Thymus (tissue), 11 donors: ENCODE data around the gene ZBTB37. TPM values are rescaled to one million over a fixed set of nuclear protein-coding genes. Genes with fewer than 3 reads are reported as not detected.
"Not testable (repeated sequence)": the region's sequence is repeated elsewhere in the genome, so short reads cannot be mapped to it uniquely, and the experiment has no call there.

Source experiments
- DNase-seq, 9 donors: peaks; one replicate each; pipeline ENCODE4 v3.0.0-alpha.2; 2013; ENCODE audit warnings: low spot score in 9 of 9, low read depth in 6 of 9, missing footprints in 1 of 9
- H3K27ac ChIP-seq, 2 donors: one replicate each; pipeline ENCODE4 v1.5.1; 2013; ENCODE audit warnings: control low read depth in 1 of 2, low read depth in 1 of 2, low read length in 1 of 2, mild to moderate bottlenecking in 1 of 2, moderate library complexity in 1 of 2
- H3K27me3 ChIP-seq, 2 donors: one replicate each; pipeline ENCODE4 v1.5.1; 2013; ENCODE audit warnings: low read length in 1 of 2; ENCODE audit not compliant: control insufficient read depth in 2 of 2, insufficient read depth in 1 of 2
- H3K36me3 ChIP-seq, 2 donors: one replicate each; pipeline ENCODE4 v1.5.1; 2013; ENCODE audit warnings: low read length in 1 of 2, mild to moderate bottlenecking in 1 of 2, moderate library complexity in 1 of 2; ENCODE audit not compliant: control insufficient read depth in 2 of 2, insufficient read depth in 2 of 2
- H3K4me1 ChIP-seq, 2 donors: one replicate each; pipeline ENCODE4 v1.5.1; 2013; ENCODE audit warnings: low read length in 2 of 2; ENCODE audit not compliant: control insufficient read depth in 2 of 2, insufficient read depth in 2 of 2
- H3K4me3 ChIP-seq, 2 donors: one replicate each; pipeline ENCODE4 v1.5.1; 2013; ENCODE audit warnings: low read length in 2 of 2, control low read depth in 1 of 2, mild to moderate bottlenecking in 1 of 2
- H3K9me3 ChIP-seq, 2 donors: one replicate each; pipeline ENCODE4 v1.5.1; 2013; ENCODE audit warnings: low read length in 1 of 2, mild to moderate bottlenecking in 1 of 2; ENCODE audit not compliant: control insufficient read depth in 2 of 2, insufficient read depth in 1 of 2
- WGBS: extraction: QIAGEN DNeasy Blood & Tissue Kit; methylation state at CpG from one replicate; pipeline ENCODE4 v1.1.7; 2013; 5-methylcytosine and 5-hydroxymethylcytosine counted together
- polyA plus RNA-seq: library from polyadenylated mRNA; stranded (reverse); fragments of 200-250 nt; gene quantifications from one replicate; pipeline ENCODE4 v1.2.3, GENCODE V29; 2013
- total RNA-seq: library from RNA; stranded (reverse); fragments of 120-200 nt; gene quantifications from one replicate; pipeline ENCODE4 v1.2.4, GENCODE V29; 2013
- donor health status: healthy.

The ZBTB37 gene
- total and polyA plus RNA-seq, 2 donors, result 4.1 to 4.7 TPM

DNA sequence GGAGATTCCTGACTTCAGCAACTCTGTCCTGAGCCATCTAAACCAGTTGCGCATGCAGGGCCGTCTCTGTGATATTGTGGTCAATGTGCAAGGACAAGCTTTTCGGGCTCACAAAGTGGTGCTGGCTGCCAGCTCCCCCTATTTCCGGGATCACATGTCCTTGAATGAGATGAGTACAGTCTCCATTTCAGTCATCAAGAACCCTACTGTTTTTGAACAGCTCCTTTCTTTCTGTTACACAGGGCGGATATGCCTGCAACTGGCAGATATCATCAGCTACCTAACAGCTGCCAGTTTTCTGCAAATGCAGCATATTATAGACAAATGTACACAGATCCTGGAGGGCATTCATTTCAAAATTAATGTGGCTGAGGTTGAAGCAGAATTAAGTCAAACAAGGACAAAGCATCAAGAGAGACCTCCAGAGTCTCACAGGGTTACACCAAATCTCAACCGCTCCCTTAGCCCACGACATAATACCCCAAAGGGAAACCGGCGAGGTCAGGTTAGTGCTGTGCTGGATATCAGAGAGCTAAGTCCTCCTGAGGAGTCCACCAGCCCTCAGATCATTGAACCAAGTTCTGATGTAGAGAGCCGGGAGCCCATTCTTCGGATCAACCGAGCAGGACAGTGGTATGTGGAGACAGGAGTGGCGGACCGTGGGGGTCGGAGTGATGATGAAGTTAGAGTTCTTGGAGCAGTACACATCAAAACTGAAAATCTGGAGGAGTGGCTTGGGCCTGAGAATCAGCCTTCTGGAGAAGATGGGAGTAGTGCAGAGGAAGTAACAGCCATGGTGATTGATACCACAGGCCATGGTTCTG, 2.3 kb downstream of the ZBTB37 start:
- Histone ChIP-seq H3K27me3 (no peaks in the 10 kb centered on the region), H3K4me3 (no peak overlapping the region), H3K27ac (peak overlapping the region; percentile 45 to 84), H3K4me1 (peaks cover 0 to 3% of the 10 kb centered on the region in 2 donors), H3K36me3 (peaks cover 8 to 29% of the 10 kb centered on the region in 2 donors), H3K9me3 (no peaks in the 10 kb centered on the region)
- 85% methylated on average over 15 of the region's 15 CpGs for WGBS
- peak in 2 of 9 donors; percentile 17 to 42 for DNase-seq

DNA sequence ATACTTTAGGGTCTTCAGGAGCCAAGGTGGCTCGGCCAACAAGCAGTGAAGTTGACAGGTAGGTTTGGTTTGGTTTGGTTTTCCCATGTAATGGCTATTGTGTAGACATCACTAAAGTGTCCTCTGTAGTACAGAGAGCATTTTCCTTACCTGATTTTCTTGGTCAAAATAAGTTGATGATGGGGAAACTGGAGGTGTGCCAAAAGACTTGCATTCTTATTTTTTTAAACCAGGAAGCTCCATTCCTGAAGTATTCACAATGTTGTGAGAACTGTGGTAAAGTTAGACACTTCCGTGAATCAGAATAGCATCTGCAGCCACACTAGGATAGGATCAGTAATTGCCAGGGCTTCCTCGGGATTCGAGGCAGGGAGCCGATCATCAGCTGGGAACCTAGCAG, 2.9 kb downstream of the ZBTB37 start:
- WGBS, result 92% methylated on average over 5 of the region's 5 CpGs
- peaks cover 0 to 3% of the 10 kb centered on the region in 2 donors for H3K4me1 ChIP-seq
- peak overlapping the region in 1 of 2 donors; percentile 84 for H3K27ac ChIP-seq

DNA sequence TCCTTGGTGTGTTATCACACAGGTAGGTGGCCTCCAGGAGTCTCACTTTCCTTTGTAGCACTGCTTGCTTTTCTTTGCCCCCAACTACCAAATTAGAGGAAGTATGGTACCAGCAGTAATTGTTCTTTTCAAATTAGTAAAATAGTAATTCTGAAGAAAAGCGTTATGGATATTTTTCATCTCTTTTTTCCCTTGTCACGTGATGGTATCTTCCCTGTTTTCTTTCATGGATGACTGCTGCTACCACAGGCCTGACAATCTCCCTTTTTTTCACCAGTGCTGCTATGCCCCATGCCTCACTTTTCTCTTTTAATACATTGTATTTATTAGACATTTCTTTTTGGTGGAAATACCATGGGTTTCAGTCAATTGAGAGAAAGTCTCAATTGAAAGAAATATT, 3.3 kb downstream of the ZBTB37 start:
- peaks cover 12 to 20% of the 10 kb centered on the region in 2 donors for H3K36me3 ChIP-seq
- 91% methylated on average over 2 of the region's 2 CpGs for WGBS
- H3K27ac ChIP-seq, result no peak overlapping the region
- H3K27me3 ChIP-seq, result no peaks in the 10 kb centered on the region
- H3K9me3 ChIP-seq, result no peaks in the 10 kb centered on the region
- no peak for DNase-seq
- H3K4me1 ChIP-seq, result peaks cover 0 to under 1% of the 10 kb centered on the region in 2 donors
- no peak overlapping the region for H3K4me3 ChIP-seq

More for the DNA sequence above, 2.9 kb downstream of the ZBTB37 start:
- no peaks in the 10 kb centered on the region for H3K27me3 ChIP-seq
- H3K9me3 ChIP-seq, result no peaks in the 10 kb centered on the region
- no peak overlapping the region for H3K4me3 ChIP-seq
- H3K36me3 ChIP-seq, result peaks cover 12 to 24% of the 10 kb centered on the region in 2 donors
- no peak for DNase-seq

DNA sequence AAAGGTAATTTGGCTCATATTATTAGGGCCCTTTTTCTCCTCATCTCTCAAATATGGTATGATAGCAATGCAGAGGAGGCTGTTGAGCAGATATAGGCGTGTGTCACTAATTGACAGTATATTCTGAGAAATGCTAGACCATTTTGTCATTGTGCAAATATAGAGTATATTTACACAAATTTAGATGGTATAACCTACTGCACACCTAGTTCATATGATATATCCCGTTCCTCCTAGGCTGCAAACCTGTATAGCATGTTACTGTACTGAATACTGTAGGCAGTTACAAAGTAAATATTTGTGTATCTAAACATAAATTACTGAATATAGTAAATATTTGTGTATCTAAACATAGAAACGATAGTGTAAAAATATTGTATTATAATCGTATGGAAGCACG, 8.6 kb downstream of the ZBTB37 start:
- peaks cover 5 to 9% of the 10 kb centered on the region in 2 donors for H3K36me3 ChIP-seq
- no peak overlapping the region for H3K4me3 ChIP-seq
- no peaks in the 10 kb centered on the region for H3K9me3 ChIP-seq
- WGBS, result 98% methylated on average over 5 of the region's 5 CpGs
- H3K27ac ChIP-seq, result no peak overlapping the region
- H3K27me3 ChIP-seq, result no peaks in the 10 kb centered on the region
- no peaks in the 10 kb centered on the region for H3K4me1 ChIP-seq
- DNase-seq, result no peak

DNA sequence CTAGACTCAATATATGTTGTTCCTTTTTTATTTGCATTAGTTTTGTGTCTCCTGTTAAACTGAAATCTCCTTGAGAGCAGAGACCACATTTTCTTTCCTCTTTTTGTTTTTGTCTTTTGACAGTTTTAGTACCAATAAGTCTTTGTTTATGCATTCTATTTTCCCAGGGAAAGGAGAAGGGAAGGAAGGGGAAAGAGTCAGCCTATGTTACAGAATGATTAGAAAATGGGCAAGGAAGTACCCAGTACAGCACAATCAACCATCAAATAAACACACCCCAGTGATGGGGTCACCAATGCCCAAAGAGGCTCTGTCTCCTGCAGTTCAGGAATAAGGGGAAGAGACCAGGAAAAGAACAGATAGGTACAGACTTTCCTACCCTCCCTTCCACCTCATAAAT, 10.1 kb downstream of the ZBTB37 start:
- H3K4me3 ChIP-seq, result no peak overlapping the region
- H3K4me1 ChIP-seq, result no peaks in the 10 kb centered on the region
- no peak for DNase-seq
- no peak overlapping the region for H3K27ac ChIP-seq
- peaks cover 5 to 9% of the 10 kb centered on the region in 2 donors for H3K36me3 ChIP-seq
- H3K27me3 ChIP-seq, result no peaks in the 10 kb centered on the region
- no peaks in the 10 kb centered on the region for H3K9me3 ChIP-seq

DNA sequence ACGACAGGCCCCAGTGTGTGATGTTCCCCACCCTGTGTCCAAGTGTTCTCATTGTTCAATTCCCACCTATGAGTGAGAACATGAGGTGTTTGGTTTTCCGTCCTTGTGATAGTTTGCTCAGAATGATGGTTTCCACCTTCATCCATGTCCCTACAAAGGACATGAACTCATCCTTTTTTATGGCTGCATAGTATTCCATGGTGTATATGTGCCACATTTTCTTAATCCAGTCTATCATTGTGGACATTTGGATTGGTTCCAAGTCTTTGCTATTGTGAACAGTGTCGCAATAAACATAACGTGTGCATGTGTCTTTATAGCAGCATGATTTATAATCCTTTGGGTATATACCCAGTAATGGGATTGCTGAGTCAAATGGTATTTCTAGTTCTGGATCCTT, 12.9 kb downstream of the ZBTB37 start:
- H3K27ac ChIP-seq, DNase-seq, H3K27me3 ChIP-seq, H3K4me1 ChIP-seq, H3K4me3 ChIP-seq, H3K9me3 ChIP-seq: not testable (repeated sequence)
- peaks cover 9 to 12% of the 10 kb centered on the region in 2 donors for H3K36me3 ChIP-seq
- WGBS, result 90% methylated on average over 4 of the region's 4 CpGs

DNA sequence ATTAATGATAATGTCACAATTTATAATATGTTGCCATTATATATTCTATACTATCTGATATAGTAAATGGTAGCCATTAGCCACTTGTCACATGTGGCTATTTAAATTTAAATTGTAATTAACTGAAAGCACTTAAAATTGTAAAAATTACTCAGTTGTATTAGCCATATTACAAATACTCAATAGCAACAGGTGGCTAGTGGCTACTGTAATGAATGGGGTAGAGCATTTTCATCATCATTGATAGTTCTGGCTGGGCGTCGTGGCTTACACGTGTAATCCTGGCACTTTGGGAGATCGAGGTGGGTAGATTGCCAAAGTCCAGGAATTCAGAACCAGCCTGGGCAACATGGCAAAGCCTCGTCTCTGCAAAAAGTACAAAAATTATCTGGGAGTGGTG, 16.5 kb downstream of the ZBTB37 start:
- H3K36me3 ChIP-seq, result peaks cover 12 to 13% of the 10 kb centered on the region in 2 donors
- 97% methylated on average over 5 of the region's 5 CpGs for WGBS
- H3K27me3 ChIP-seq, result no peaks in the 10 kb centered on the region
- no peaks in the 10 kb centered on the region for H3K9me3 ChIP-seq
- H3K27ac ChIP-seq, result no peak overlapping the region
- no peak overlapping the region for H3K4me3 ChIP-seq
- H3K4me1 ChIP-seq, result no peaks in the 10 kb centered on the region
- DNase-seq, result no peak

DNA sequence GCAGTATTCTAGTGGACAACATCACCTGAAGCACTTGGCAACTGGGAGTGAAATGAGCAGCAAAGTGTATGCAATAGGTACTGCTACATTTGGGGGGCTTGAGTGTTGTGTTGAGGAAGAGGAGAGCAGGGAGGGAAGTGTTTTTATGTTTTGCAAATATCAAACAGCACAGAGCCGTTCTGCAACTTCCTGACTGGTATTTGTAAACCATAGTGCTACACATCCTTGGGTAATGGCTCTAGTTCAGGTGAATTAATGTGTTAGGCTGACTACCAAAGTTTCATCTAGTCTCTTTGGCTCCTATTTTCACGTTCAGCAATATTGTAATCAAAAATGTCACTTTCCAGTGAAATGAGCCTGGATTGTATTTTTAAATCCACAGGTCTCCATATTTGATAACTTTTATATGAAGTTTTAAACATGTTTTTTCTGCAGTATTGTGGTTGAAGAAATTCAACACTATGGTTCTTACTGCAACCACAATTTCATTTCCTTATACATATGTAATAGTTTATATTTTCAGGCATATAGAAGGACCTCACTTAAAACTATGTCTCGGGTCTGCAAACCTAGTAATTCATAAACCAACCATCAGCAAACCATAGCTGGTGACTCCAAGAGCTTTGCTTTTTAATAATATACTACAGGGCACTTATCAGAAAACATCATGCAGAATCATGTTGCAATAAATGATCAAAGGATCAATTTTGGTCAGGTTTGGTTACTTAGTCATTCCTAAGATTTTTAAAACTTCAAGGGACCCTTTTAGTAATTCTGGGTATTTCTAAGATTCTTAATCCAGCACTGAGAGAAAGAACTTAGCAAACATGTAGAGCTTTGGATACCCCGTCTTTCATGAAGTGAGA, 18.8 kb downstream of the ZBTB37 start:
- no peak for DNase-seq
- no peak overlapping the region for H3K4me3 ChIP-seq
- no peaks in the 10 kb centered on the region for H3K4me1 ChIP-seq
- 82% methylated on average over 4 of the region's 4 CpGs for whole genome bisulfite sequencing
- no peaks in the 10 kb centered on the region for H3K9me3 ChIP-seq
- H3K36me3 ChIP-seq, result peaks cover 11 to 12% of the 10 kb centered on the region in 2 donors
- peak overlapping the region in 1 of 2 donors; percentile 66 for H3K27ac ChIP-seq
- H3K27me3 ChIP-seq, result no peaks in the 10 kb centered on the region

DNA sequence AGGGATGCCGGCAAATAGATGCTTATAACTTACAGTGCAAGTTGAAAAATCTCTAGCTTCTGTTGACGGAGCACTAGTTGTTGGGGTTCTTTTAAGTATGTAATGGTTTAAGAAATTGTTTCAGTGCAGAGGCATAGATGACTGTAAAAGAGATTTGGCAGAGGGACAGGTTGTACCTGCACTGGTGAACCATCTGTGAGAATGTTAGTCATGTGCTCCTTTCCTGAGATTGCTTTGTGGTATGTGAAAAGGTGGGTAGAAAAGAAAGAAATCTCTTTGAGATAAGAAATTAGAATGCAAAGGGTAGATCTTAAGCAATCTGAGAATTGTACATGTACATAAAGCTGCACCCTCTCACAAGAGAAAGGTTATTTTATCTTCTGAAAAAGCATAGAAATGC, 19.4 kb downstream of the ZBTB37 start:
- H3K36me3 ChIP-seq, result peaks cover 11 to 12% of the 10 kb centered on the region in 2 donors
- WGBS, result 89% methylated on average over 2 of the region's 2 CpGs
- H3K9me3 ChIP-seq, result no peaks in the 10 kb centered on the region
- H3K27me3 ChIP-seq, result no peaks in the 10 kb centered on the region
- DNase-seq, result no peak
- H3K27ac ChIP-seq, result peak overlapping the region in 1 of 2 donors; percentile 36
- H3K4me3 ChIP-seq, result no peak overlapping the region
- no peaks in the 10 kb centered on the region for H3K4me1 ChIP-seq
